HG03066 (cell line): ENCODE data around the gene ORC2.
"Not testable (repeated sequence)": the region's sequence is repeated elsewhere in the genome, so short reads cannot be mapped to it uniquely, and the experiment has no call there.

ENCODE experiments used
- ATAC-seq: cut with Tn5 transposase; IDR thresholded peaks from one replicate; pipeline ENCODE4 v1.9.1; 2021; ENCODE audit warnings: low read depth; ENCODE audit not compliant: unreplicated experiment

The ORC2 gene

GRCh38 chr2:200963124-200963917 lies at the start of gene ORC2:
Gene ORC2, minus strand, starts transcription at chr2:200963660. Its CDS starts 5,537 bp downstream, at chr2:200958123.
- peak; percentile 89 for ATAC-seq

GRCh38 chr2:201008296-201008829 lies 44.9 kb upstream of the ORC2 start:
- no peak for ATAC-seq

- no peak for ATAC-seq
Measured at GRCh38 chr2:201007584-201007998, 44.1 kb upstream of the ORC2 start.

- ATAC-seq = no peak
Measured at GRCh38 chr2:201006704-201007103, 43.2 kb upstream of the ORC2 start.

GRCh38 chr2:201004370-201004769 lies 40.9 kb upstream of the ORC2 start:
- ATAC-seq = no peak

GRCh38 chr2:200993097-200993496 lies 29.6 kb upstream of the ORC2 start:
- ATAC-seq = no peak

GRCh38 chr2:200987137-200987536 lies 23.7 kb upstream of the ORC2 start:
- ATAC-seq = no peak

- no peak for ATAC-seq
Measured at GRCh38 chr2:200985799-200986198, 22.3 kb upstream of the ORC2 start.

- no peak for ATAC-seq
Measured at GRCh38 chr2:200976710-200977109, 13.2 kb upstream of the ORC2 start.

GRCh38 chr2:200975672-200976071 lies 12.2 kb upstream of the ORC2 start:
- no peak for ATAC-seq

GRCh38 chr2:200970057-200970456 lies 6.6 kb upstream of the ORC2 start:
- ATAC-seq = not testable (repeated sequence)

- ATAC-seq = no peak
Measured at GRCh38 chr2:200968735-200969134, 5.3 kb upstream of the ORC2 start.

GRCh38 chr2:200968162-200968561 lies 4.7 kb upstream of the ORC2 start:
- ATAC-seq = no peak

GRCh38 chr2:200966770-200967169 lies 3.3 kb upstream of the ORC2 start:
- ATAC-seq = no peak

GRCh38 chr2:200964498-200964897 lies 1.0 kb upstream of the ORC2 start:
- no peak for ATAC-seq

GRCh38 chr2:200963918-200964252 lies 425 bp upstream of the ORC2 start:
- peak; percentile 1 for ATAC-seq

GRCh38 chr2:200962811-200963123 lies 693 bp downstream of the ORC2 start:
- ATAC-seq = peak; percentile 28

GRCh38 chr2:200961674-200962073 lies 1.8 kb downstream of the ORC2 start:
- ATAC-seq = no peak

- ATAC-seq = no peak
Measured at GRCh38 chr2:200950378-200950777, 13.1 kb downstream of the ORC2 start.

GRCh38 chr2:200945395-200945729 lies 18.1 kb downstream of the ORC2 start:
- ATAC-seq = no peak

- no peak for ATAC-seq
Measured at GRCh38 chr2:200944467-200945394, 18.7 kb downstream of the ORC2 start.
